Adrenal gland (tissue), 5 donors: ENCODE results near the gene MTCL3.

Experiments
- POLR2A ChIP-seq, 2 donors: fragments of 450-650 bp; IDR thresholded peaks; one replicate each; pipeline ENCODE4 v1.6.1; 2017; ENCODE audit warnings: antibody characterized with exemption in 2 of 2, mild to moderate bottlenecking in 2 of 2, moderate library complexity in 1 of 2
- TF ChIP-seq, protein P1 (sequence below), 6 experiments: fragments of 450-650 bp in 4 of 6; fragments of 200-600 bp in 2 of 6; sonication (generic) in 1 of 6; IDR thresholded peaks; 1 replicate in 5 of 6; 2 replicates in 1 of 6; pipeline versions ENCODE4 v1.5.1 to v1.8.0; 2016 to 2021; ENCODE audit warnings: antibody characterized with exemption in 6 of 6, mild to moderate bottlenecking in 2 of 6, moderate library complexity in 1 of 6
- donor health status: DM: no; HTN: no; CAD: no.

DNA sequence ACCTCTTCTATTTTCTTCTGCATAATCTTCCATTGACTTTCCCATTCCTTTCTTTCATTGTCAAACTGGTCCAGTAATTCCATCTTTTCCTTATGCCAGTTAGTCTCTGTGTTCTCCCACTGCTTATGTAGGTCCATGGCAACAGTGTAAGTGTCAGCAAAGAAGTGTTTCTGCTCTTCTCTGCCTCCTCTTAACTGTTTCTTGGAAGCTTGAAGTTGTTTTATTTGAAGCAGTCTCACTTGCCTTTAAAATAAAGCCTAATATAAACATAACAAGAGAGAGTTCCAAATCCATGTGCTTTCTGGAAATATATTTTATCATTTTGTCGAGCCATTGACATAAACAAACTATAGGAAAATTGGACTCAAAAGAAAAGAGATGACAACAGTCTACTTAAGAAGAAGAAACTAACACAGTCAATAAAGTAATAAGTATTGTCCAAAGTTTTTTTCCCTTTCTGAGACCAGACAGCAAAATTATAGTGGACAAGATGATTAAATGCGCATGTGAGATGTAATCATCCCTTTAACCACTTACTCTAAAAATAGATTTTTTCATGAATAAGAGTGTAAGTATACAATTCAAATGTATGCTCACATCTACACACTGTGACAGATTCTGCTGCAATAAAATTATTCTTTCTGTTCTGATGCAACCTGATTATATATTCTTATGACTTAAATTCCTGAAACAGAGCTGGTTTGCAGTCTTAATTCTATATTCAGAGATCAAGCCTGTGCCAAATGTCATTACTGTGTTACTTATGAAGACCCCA lies 65.1 kb downstream of the MTCL3 start:
- TF ChIP-seq POLR2A (IDR thresholded peaks at IDR 0.05) = no peak
- TF ChIP-seq, protein P1, sequence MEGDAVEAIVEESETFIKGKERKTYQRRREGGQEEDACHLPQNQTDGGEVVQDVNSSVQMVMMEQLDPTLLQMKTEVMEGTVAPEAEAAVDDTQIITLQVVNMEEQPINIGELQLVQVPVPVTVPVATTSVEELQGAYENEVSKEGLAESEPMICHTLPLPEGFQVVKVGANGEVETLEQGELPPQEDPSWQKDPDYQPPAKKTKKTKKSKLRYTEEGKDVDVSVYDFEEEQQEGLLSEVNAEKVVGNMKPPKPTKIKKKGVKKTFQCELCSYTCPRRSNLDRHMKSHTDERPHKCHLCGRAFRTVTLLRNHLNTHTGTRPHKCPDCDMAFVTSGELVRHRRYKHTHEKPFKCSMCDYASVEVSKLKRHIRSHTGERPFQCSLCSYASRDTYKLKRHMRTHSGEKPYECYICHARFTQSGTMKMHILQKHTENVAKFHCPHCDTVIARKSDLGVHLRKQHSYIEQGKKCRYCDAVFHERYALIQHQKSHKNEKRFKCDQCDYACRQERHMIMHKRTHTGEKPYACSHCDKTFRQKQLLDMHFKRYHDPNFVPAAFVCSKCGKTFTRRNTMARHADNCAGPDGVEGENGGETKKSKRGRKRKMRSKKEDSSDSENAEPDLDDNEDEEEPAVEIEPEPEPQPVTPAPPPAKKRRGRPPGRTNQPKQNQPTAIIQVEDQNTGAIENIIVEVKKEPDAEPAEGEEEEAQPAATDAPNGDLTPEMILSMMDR (IDR thresholded peaks at IDR 0.05) = no peak
